HepG2 (cell line): Measurements from ENCODE around the gene ATRN. TPM values are rescaled to one million over a fixed set of nuclear protein-coding genes. Genes with fewer than 3 reads are reported as not detected.
A peak's percentile ranks its signal among the peaks of the same experiment; 100 is the strongest.

Source experiments
- EED ChIP-seq: sonication (generic); formaldehyde crosslinking; IDR thresholded peaks from 2 replicates; pipeline ENCODE4 v1.5.0; 2020; ENCODE audit warnings: mild to moderate bottlenecking, missing genetic modification reagents
- FOXA1 ChIP-seq, 2 experiments: fragments of 450-650 bp in 1 of 2; sonication (generic) in 1 of 2; formaldehyde crosslinking in 1 of 2; IDR thresholded peaks; 2 replicates each; pipeline versions ENCODE4 v1.4.0 to v1.6.1; 2016 to 2020; ENCODE audit warnings: missing genetic modification reagents in 1 of 2
- HNRNPUL1 ChIP-seq: fragments of 200-400 bp; formaldehyde crosslinking; IDR thresholded peaks from 2 replicates; pipeline ENCODE4 v1.6.1; 2017; ENCODE audit warnings: low read depth, mild to moderate bottlenecking, low read length, moderate library complexity
- MIER3 ChIP-seq: IDR thresholded peaks from 2 replicates; pipeline ENCODE4 v1.6.1; 2016; ENCODE audit warnings: missing compliant biosample characterization, borderline replicate concordance
- MIXL1 ChIP-seq: IDR thresholded peaks from 2 replicates; pipeline ENCODE4 v1.6.1; 2016
- MLLT10 ChIP-seq: sonication (generic); formaldehyde crosslinking; IDR thresholded peaks from 2 replicates; pipeline ENCODE4 v1.4.0; 2020; ENCODE audit warnings: missing genetic modification reagents
- NKX3-1 ChIP-seq: sonication (generic); formaldehyde crosslinking; IDR thresholded peaks from 2 replicates; pipeline ENCODE4 v1.5.0; 2020; ENCODE audit warnings: missing genetic modification reagents
- PLSCR1 ChIP-seq: sonication (generic); formaldehyde crosslinking; IDR thresholded peaks from 2 replicates; pipeline ENCODE4 v1.5.0; 2020; ENCODE audit warnings: missing genetic modification reagents, mild to moderate bottlenecking, borderline replicate concordance
- PPARG ChIP-seq: conservative IDR thresholded peaks from 2 replicates; pipeline ENCODE4 v1.6.1; 2016; ENCODE audit warnings: missing biosample characterization, missing genetic modification reagents
- RFXAP ChIP-seq: sonication (generic); formaldehyde crosslinking; IDR thresholded peaks from 2 replicates; pipeline ENCODE4 v1.4.0; 2020; ENCODE audit warnings: missing genetic modification reagents, borderline replicate concordance
- SAP130 ChIP-seq: IDR thresholded peaks from 2 replicates; pipeline ENCODE4 v1.6.1; 2016; ENCODE audit warnings: low read depth
- SMC3 ChIP-seq: IDR thresholded peaks from 2 replicates; pipeline ENCODE4 v1.6.1; 2011; ENCODE audit warnings: low read length, improper control_type of control experiment
- TAF15 ChIP-seq: fragments of 200-400 bp; formaldehyde crosslinking; IDR thresholded peaks from one replicate; pipeline ENCODE4 v1.6.1; 2018; ENCODE audit warnings: mild to moderate bottlenecking, low read depth, low read length; ENCODE audit not compliant: poor library complexity, severe bottlenecking
- TCF12 ChIP-seq, 2 experiments: fragments of 450-650 bp in 1 of 2; sonication (generic) in 1 of 2; formaldehyde crosslinking in 1 of 2; IDR thresholded peaks; 2 replicates each; pipeline versions ENCODE4 v1.6.1 to v1.8.0; 2017 to 2022; ENCODE audit warnings: antibody characterized with exemption in 1 of 2, mild to moderate bottlenecking in 1 of 2, missing genetic modification reagents in 1 of 2, moderate library complexity in 1 of 2
- TEAD3 ChIP-seq: optimal IDR thresholded peaks from 2 replicates; pipeline ENCODE3; 2016; ENCODE audit warnings: borderline replicate concordance
- TGIF2 ChIP-seq: IDR thresholded peaks from 2 replicates; pipeline ENCODE4 v1.6.1; 2016; ENCODE audit warnings: control low read depth, missing compliant biosample characterization
- THAP8 ChIP-seq: sonication (generic); formaldehyde crosslinking; IDR thresholded peaks from 2 replicates; pipeline ENCODE4 v1.5.1; 2020; ENCODE audit warnings: missing genetic modification reagents, mild to moderate bottlenecking, borderline replicate concordance
- ZGPAT ChIP-seq: IDR thresholded peaks from 2 replicates; pipeline ENCODE4 v1.6.1; 2016; ENCODE audit warnings: mild to moderate bottlenecking
- ZMYM2 ChIP-seq: sonication (generic); formaldehyde crosslinking; IDR thresholded peaks from 2 replicates; pipeline ENCODE4 v1.8.0; 2022; ENCODE audit warnings: mild to moderate bottlenecking, missing genetic modification reagents
- ZNF18 ChIP-seq: sonication (generic); formaldehyde crosslinking; IDR thresholded peaks from 2 replicates; pipeline ENCODE4 v1.8.0; 2022; ENCODE audit warnings: mild to moderate bottlenecking, missing genetic modification reagents; ENCODE audit not compliant: insufficient replicate concordance
- ZNF512 ChIP-seq: sonication (generic); formaldehyde crosslinking; IDR thresholded peaks from 2 replicates; pipeline ENCODE4 v1.4.0; 2020; ENCODE audit warnings: mild to moderate bottlenecking, missing genetic modification reagents
- ZNF567 ChIP-seq: sonication (generic); formaldehyde crosslinking; IDR thresholded peaks from 2 replicates; pipeline ENCODE4 v1.8.1; 2023; ENCODE audit warnings: mild to moderate bottlenecking, missing genetic modification reagents, borderline replicate concordance
- ZNF784 ChIP-seq: sonication (generic); formaldehyde crosslinking; IDR thresholded peaks from 2 replicates; pipeline ENCODE4 v1.5.1; 2020; ENCODE audit warnings: missing genetic modification reagents, mild to moderate bottlenecking, borderline replicate concordance
- polyA plus RNA-seq, 8 experiments: library from polyadenylated mRNA; depleted of rRNA in 3 of 8; stranded (reverse) in 7 of 8; unstranded in 1 of 8; fragments of >200 nt; fragmentation: Illumina TruSeq in 4 of 8; extraction: Trizol in 4 of 8; gene quantifications; 2 replicates each; pipeline versions ENCODE4 v1.2.1 to v1.2.3, GENCODE V29; 2011 to 2016; ENCODE audit warnings: low read depth in 4 of 8, missing spikeins in 1 of 8, mixed read lengths in 1 of 8; ENCODE audit not compliant: insufficient read depth in 1 of 8
- total RNA-seq, 5 experiments: library from RNA; depleted of rRNA; stranded (reverse); fragments of >200 nt; fragmentation: Illumina TruSeq; extraction: Trizol; gene quantifications; 2 replicates each; pipeline ENCODE4 v1.2.3, GENCODE V29; 2016; ENCODE audit warnings: low read depth in 1 of 5

The ATRN gene
- total and polyA plus RNA-seq, 2 of the 13 experiments (the other 11 are each of a cell fraction or from before 2014, with no cell fraction given), result 44.2 to 81.1 TPM

GRCh38 chr20:3632311-3633004 is 161.6 kb downstream of the ATRN start (continued):
- TF ChIP-seq FOXA1 (IDR thresholded peaks at IDR 0.05), result peak; percentile 31; the same call in 1 of the 2 replicates
- TF ChIP-seq FOXA1 (CRISPR knock-in tag; IDR thresholded peaks at IDR 0.05), result peak; percentile 90
- no peak for TF ChIP-seq MIXL1 (CRISPR knock-in tag)
- no peak for TF ChIP-seq MLLT10 (CRISPR knock-in tag)
- TF ChIP-seq ZNF567, result no peak
- peak; percentile 68 for TF ChIP-seq TEAD3 (CRISPR knock-in tag)
- no peak for TF ChIP-seq TCF12 (IDR thresholded peaks at IDR 0.05)
- no peak for TF ChIP-seq TCF12 (CRISPR knock-in tag; IDR thresholded peaks at IDR 0.05)
- TF ChIP-seq ZNF784 (CRISPR knock-in tag), result peak; percentile 79; the same call in 1 of the 2 replicates
- TF ChIP-seq RFXAP (CRISPR knock-in tag), result no peak
- no peak for TF ChIP-seq NKX3-1 (CRISPR knock-in tag)
- 0 out of 2 replicates have a peak, but pooled peaks have one; percentile 14 for TF ChIP-seq ZMYM2 (CRISPR knock-in tag)
- TF ChIP-seq ZNF18 (CRISPR knock-in tag), result no peak
- 0 out of 2 replicates have a peak, but pooled peaks have one; percentile 34 for TF ChIP-seq PPARG (CRISPR knock-in tag)
- TF ChIP-seq SAP130, result 0 out of 2 replicates have a peak, but pooled peaks have one; percentile 13
- no peak for TF ChIP-seq MIER3
- TF ChIP-seq SMC3, result 0 out of 2 replicates have a peak, but pooled peaks have one; percentile 29
- TF ChIP-seq PLSCR1 (CRISPR knock-in tag), result no peak
- TF ChIP-seq EED (CRISPR knock-in tag), result no peak
- no peak for TF ChIP-seq TAF15
- TF ChIP-seq ZNF512 (CRISPR knock-in tag), result no peak
- TF ChIP-seq ZGPAT (CRISPR knock-in tag), result no peak
- no peak for TF ChIP-seq TGIF2 (CRISPR knock-in tag)
- TF ChIP-seq HNRNPUL1, result no peak
- TF ChIP-seq THAP8 (CRISPR knock-in tag), result no peak
